Duodenal mucosa (tissue), 2 donors: ENCODE results near the gene MYO7B.

ENCODE experiments used
- H3K27ac ChIP-seq: one replicate; pipeline ENCODE4 v1.7.0; 2013; ENCODE audit warnings: low read depth, low read length
- H3K27me3 ChIP-seq, 2 donors: one replicate each; pipeline ENCODE4 v1.7.0; 2013; ENCODE audit warnings: low read length in 2 of 2, control low read depth in 1 of 2; ENCODE audit not compliant: insufficient read depth in 2 of 2, control insufficient read depth in 1 of 2
- H3K36me3 ChIP-seq, 2 donors: one replicate each; pipeline ENCODE4 v1.7.0; 2013; ENCODE audit warnings: low read length in 2 of 2, control low read depth in 1 of 2; ENCODE audit not compliant: insufficient read depth in 2 of 2, control insufficient read depth in 1 of 2
- H3K4me1 ChIP-seq, 2 donors: one replicate each; pipeline ENCODE4 v1.7.0; 2013; ENCODE audit warnings: low read length in 2 of 2, control low read depth in 1 of 2; ENCODE audit not compliant: insufficient read depth in 2 of 2, control insufficient read depth in 1 of 2
- H3K4me3 ChIP-seq, 2 donors: one replicate each; pipeline ENCODE4 v1.7.0; 2013; ENCODE audit warnings: low read length in 2 of 2, low read depth in 1 of 2
- H3K9ac ChIP-seq, 2 donors: one replicate each; pipeline ENCODE4 v1.7.0; 2013; ENCODE audit warnings: low read length in 2 of 2, low read depth in 1 of 2
- H3K9me3 ChIP-seq, 2 donors: one replicate each; pipeline ENCODE4 v1.7.0; 2013; ENCODE audit warnings: low read length in 2 of 2, control low read depth in 1 of 2; ENCODE audit not compliant: control insufficient read depth in 1 of 2

Gene MYO7B

GRCh38 chr2:127641133-127641532 lies 105.7 kb downstream of the MYO7B start:
- no peak overlapping the region for H3K27ac ChIP-seq
- H3K27me3 ChIP-seq, result no peaks in the 10 kb centered on the region
- no peak overlapping the region for H3K4me3 ChIP-seq
- H3K36me3 ChIP-seq, result peaks cover 0 to 12% of the 10 kb centered on the region in 2 donors
- H3K9ac ChIP-seq, result no peak overlapping the region
- no peaks in the 10 kb centered on the region for H3K9me3 ChIP-seq
- H3K4me1 ChIP-seq, result peaks cover 3 to 7% of the 10 kb centered on the region in 2 donors

GRCh38 chr2:127641846-127642507 lies 106.5 kb downstream of the MYO7B start:
- Histone ChIP-seq H3K4me3 (no peak overlapping the region), H3K4me1 (peaks cover 3 to 11% of the 10 kb centered on the region in 2 donors), H3K27me3 (no peaks in the 10 kb centered on the region), H3K9ac (no peak overlapping the region), H3K27ac (no peak overlapping the region), H3K36me3 (peaks cover 0 to 8% of the 10 kb centered on the region in 2 donors), H3K9me3 (no peaks in the 10 kb centered on the region)

GRCh38 chr2:127642706-127643438 lies 107.4 kb downstream of the MYO7B start:
- H3K4me1 ChIP-seq, result peaks cover 3 to 8% of the 10 kb centered on the region in 2 donors
- no peaks in the 10 kb centered on the region for H3K27me3 ChIP-seq
- no peaks in the 10 kb centered on the region for H3K9me3 ChIP-seq
- H3K27ac ChIP-seq, result no peak overlapping the region
- peaks cover 0 to 4% of the 10 kb centered on the region in 2 donors for H3K36me3 ChIP-seq
- H3K9ac ChIP-seq, result no peak overlapping the region
- H3K4me3 ChIP-seq, result no peak overlapping the region

- Histone ChIP-seq H3K4me3 (no peak overlapping the region), H3K27me3 (no peaks in the 10 kb centered on the region), H3K9me3 (no peaks in the 10 kb centered on the region), H3K27ac (no peak overlapping the region), H3K4me1 (peaks cover 3 to 8% of the 10 kb centered on the region in 2 donors), H3K9ac (no peak overlapping the region), H3K36me3 (peaks cover 0 to 4% of the 10 kb centered on the region in 2 donors)
Observed at GRCh38 chr2:127643439-127644065, 108.1 kb downstream of the MYO7B start.

GRCh38 chr2:127644066-127645025 lies 108.9 kb downstream of the MYO7B start:
- no peak overlapping the region for H3K27ac ChIP-seq
- H3K36me3 ChIP-seq, result no peaks in the 10 kb centered on the region
- H3K9ac ChIP-seq, result no peak overlapping the region
- no peaks in the 10 kb centered on the region for H3K27me3 ChIP-seq
- no peaks in the 10 kb centered on the region for H3K9me3 ChIP-seq
- H3K4me3 ChIP-seq, result no peak overlapping the region
- H3K4me1 ChIP-seq, result peaks cover 3 to 8% of the 10 kb centered on the region in 2 donors

- no peaks in the 10 kb centered on the region for H3K9me3 ChIP-seq
- H3K9ac ChIP-seq, result no peak overlapping the region
- peaks cover 3 to 8% of the 10 kb centered on the region in 2 donors for H3K4me1 ChIP-seq
- H3K36me3 ChIP-seq, result no peaks in the 10 kb centered on the region
- H3K27ac ChIP-seq, result no peak overlapping the region
- no peak overlapping the region for H3K4me3 ChIP-seq
- no peaks in the 10 kb centered on the region for H3K27me3 ChIP-seq
Observed at GRCh38 chr2:127645026-127645394, 109.5 kb downstream of the MYO7B start.

GRCh38 chr2:127645395-127646291 lies 110.2 kb downstream of the MYO7B start, which contains the start of gene GPR17:
GPR17 (plus strand) TSS chr2:127646153; CDS start chr2:127650736, 4,583 bp downstream.
- Histone ChIP-seq H3K27ac (no peak within 1 kb of the TSS), H3K4me1 (peaks cover 3 to 8% of the 10 kb centered on the region in 2 donors), H3K36me3 (no peaks in the 10 kb centered on the region), H3K4me3 (no peak within 1 kb of the TSS), H3K9me3 (no peaks in the 10 kb centered on the region), H3K27me3 (no peaks in the 10 kb centered on the region), H3K9ac (no peak within 1 kb of the TSS)

GRCh38 chr2:127646487-127647241 lies 111.2 kb downstream of the MYO7B start:
- Histone ChIP-seq H3K36me3 (no peaks in the 10 kb centered on the region), H3K4me1 (peaks cover 3 to 8% of the 10 kb centered on the region in 2 donors), H3K27me3 (no peaks in the 10 kb centered on the region), H3K4me3 (no peak overlapping the region), H3K27ac (no peak overlapping the region), H3K9ac (no peak overlapping the region), H3K9me3 (no peaks in the 10 kb centered on the region)
